HG02973 (cell line): ENCODE results near the gene MRTFB.

ENCODE experiments used
- ATAC-seq: cut with Tn5 transposase; IDR thresholded peaks from one replicate; pipeline ENCODE4 v1.9.1; 2021; ENCODE audit warnings: moderate library complexity; ENCODE audit not compliant: unreplicated experiment

The MRTFB gene

DNA sequence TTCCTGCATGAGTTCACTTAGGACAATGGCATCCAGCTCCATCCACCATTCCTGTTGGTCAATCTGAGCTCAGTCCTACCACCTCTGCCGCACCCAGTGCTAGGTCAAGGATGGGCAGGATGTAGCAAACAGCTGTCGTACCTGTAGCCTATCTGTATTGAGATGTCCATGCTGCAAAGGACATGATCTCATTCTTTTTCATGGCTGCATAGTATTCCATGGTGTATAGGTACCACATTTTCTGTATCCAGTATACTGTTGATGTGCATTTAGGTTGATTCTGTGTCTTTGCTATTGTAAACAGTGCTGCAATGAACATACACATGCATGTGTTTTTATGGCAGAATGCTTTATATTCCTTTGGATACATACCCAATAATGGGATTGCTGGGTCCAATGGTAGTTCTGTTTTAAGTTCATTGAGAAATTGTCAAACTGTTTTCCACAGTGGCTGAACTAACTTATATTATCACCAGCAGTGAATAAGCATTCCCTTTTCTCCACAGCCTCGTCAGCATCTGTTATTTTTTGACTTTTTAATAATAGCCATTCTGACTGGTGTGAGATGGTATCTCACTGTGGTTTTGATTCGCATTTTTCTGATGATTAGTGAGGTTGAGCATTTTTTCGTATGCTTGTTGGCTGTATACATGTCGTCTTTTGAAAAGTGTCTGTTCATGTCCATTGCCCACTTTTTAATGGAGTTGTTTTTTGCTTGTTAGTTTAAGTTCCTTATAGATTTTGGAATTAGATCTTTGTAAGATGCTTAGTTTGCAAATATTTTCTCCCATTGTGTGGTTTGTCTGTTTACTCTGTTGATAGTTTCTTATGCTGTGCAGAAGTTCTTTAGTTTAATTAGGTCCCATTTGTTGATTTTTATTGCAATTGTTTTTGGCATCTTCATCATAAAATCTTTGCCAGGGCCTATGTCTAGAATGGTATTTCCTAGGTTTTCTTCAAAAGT, 7.2 kb upstream of the MRTFB start:
- ATAC-seq, result no peak

DNA sequence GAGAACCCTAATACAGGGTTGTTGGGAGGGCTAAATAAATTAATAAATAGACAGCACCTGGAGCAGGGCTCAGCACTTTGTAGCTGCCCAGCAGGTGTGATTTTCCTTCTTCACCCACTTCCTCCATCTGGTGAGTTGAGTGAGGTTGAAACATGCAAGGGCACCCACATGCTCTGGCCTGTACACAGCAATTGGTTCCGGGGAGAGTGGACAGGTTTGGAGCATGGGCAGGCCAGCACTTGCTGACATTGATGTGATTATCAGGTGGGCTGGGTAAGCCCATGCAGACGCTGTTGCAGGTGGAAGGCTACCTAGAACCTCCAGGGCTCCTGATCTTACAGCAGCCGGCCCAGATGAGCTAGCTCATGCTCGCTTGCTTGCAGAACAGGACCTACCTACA, 1.3 kb upstream of the MRTFB start:
- no peak for ATAC-seq

DNA sequence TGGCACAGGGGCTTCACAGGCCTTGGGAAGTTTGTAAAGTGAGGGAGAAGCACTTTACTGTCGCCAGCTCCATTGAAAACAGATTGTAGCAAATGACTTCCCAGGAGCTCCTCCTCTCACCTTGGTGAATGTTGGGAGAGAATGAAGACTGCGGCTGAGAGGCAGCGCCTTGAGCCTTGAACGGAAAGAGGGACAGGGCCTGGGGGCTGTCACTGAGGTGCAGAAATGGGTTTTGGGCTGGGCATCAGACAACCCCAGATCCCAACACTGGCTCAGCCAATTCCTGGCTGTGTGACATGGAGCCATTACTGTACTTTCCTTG, 603 bp upstream of the MRTFB start:
- ATAC-seq, result no peak

DNA sequence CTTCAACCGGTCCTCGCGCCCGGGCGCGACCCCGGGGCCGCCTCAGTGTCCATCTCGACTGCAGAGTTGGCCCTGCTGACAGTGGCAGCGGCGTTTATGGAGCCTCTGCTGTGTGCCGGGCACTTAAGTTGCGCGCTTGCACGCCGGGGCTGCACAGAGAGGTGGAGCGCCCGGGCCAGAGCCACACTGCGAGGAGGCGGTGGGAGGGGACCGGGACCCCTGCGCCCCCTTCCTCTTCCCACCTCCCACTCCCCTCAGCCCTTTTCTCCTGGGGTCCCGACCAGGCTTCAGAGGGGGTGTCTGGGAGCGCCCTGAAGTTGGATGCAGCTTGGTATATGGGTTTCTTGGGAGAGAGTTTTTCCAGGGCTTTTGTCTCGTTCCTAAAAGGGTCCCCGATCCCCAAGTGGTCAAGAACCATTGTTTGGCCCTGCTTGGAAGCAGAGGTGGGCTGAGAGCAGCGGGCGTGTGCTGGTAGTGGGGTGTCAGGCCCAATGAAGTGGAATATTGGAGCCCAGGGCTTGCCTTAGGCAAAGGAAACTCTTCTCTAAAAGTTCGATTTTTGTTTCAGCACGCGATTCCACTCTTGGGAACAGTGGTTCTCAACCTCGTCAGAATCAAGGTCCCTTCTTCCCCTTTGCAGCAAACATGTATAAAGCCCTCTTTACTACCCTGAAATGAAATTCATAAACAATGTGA, 605 bp downstream of the MRTFB start:
- no peak for ATAC-seq

DNA sequence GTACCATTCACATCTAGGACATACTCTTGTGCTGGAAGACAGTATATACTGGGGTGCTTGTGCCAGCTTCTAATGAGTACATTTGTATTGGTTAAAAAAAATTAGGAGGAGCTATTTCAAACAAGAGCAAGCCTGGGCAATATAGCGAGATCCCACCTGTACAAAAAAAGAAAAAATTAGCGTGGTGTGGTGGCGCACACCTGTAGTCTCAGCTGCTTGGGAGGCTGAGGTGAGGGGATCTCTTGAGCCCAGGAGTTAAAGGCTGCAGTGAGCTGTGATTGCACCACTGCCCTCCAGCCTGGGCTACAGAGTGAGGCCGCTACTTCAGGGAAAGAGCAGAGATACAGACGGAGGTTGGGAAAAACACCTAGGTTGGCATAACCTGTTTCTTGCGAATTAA, 1.2 kb downstream of the MRTFB start:
- no peak for ATAC-seq

DNA sequence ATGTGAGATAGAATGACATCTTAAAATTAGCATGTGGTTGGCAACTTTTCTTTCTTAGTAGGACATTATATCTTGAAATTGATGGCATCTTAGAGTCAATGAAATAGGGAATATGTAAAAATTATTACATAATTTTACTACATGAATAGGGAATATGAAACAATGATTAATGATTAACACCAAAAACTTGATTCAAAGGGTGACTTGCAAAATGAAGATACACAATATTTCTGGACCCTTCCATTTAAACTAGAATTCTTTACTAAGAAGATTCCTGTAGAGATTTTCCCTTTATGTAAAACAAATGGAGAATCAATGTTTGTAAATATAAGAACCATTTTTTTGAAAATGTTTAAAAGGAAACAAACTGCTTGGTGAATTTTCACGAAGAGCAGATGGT, 3.4 kb downstream of the MRTFB start:
- ATAC-seq, result no peak

DNA sequence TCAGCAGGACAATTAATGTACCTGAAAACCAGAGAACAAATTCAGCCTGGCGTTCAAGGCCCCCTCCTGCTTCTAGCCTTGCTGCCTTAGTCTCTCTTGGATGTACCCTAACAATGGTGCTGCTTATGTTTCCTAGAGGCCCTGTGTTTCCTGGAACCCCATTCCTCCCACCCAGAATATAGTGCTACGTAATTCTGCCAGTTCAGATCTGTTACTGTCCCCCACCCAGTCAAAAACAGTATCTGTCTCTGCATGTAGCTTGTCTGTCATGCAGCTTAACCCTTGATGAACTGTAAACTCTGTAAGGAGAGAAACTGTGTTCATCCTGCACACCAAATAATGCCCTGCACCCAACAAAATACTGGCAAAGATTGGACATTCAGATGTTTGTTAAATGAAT, 6.8 kb downstream of the MRTFB start:
- ATAC-seq, result no peak

DNA sequence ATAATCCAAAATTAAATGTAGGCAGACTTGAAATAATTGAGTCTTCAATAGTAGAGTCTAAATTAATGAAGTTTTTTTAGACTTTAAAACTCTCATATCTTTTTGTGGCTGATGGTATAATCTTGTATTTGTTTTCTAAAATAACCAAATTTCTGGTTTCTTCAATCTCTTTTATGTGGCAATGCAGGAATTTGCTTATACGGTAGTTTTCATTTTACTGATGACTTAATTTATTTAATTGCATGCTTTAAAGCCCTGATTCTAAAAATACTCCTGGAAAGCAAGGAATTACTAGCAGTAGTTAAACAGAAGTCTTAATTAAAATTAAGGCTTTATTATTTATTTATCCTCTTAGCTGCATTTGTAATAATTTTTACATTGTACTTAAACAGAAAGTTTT, 15.4 kb downstream of the MRTFB start:
- no peak for ATAC-seq

DNA sequence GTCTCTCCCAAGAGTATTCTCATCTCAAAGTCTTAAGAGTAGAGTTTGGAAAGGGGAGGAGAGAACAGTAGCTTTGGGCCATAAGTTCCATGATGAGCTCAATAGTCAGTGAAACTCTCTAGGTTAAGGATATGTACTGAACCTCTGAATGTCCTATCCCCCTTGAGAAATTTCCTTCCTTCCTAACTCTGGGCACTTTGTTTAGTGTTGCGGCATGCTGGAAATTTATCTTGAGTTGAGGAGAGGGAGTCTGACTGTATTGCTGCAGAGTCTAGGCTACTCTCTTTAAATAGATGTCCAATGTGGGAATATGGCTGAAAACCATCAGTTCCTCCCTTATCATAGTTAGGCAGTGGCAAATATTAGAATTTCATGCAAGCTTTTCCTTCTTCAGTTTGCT, 16.1 kb downstream of the MRTFB start:
- ATAC-seq, result no peak

DNA sequence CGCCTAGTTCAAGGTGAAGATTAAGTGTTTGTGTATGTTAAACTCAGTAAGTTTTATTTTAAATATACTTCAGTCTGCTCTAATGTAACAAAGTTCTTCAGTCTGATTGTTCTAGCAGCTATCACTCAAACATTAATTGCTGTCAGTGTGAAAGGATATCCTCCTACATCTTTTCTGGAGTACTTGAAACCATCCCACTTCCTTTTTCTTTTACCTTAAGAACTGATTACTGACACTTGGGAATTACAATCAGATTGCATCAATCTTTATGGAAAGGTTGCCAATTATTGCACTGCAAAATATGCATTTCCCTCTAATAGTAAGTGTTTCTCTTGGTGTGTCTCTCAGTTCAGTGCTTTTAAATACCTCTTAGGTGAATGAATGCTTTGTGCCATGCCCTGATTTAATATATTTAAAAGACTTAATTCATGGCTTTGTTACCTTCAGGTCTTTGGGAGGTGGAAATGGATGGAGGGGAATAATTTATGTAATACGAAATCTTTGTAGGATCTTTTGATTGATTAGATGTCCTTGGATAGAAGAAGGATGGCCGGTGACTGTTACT, 16.6 kb downstream of the MRTFB start:
- ATAC-seq, result no peak

DNA sequence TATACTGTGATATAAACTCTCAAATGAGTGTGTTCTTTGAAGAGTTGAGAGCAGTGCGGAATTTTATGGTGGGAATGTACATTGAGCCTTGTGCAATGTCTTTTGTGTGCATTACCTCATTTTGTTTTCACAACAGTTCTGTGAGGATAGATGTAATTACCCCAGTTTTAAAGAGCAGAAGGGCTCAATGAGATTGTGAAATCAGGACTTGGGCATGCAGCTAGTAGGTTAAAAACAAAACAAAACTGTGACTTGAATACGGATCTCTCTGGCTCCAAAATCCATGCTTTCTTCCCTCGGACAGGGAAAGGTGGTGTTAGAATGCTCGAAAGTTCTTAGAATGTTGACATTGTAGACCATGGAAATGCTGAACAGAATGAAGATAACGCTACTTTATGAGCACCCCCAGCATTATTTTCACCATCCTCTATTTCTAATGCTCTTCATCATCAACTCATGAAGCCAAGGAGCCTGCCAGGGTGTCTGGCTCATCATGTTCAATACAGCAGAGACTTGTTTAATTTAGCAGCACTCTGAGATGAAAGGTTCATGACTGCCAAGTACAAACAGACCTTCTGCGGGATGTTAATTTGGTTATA, 17.1 kb downstream of the MRTFB start:
- no peak for ATAC-seq

DNA sequence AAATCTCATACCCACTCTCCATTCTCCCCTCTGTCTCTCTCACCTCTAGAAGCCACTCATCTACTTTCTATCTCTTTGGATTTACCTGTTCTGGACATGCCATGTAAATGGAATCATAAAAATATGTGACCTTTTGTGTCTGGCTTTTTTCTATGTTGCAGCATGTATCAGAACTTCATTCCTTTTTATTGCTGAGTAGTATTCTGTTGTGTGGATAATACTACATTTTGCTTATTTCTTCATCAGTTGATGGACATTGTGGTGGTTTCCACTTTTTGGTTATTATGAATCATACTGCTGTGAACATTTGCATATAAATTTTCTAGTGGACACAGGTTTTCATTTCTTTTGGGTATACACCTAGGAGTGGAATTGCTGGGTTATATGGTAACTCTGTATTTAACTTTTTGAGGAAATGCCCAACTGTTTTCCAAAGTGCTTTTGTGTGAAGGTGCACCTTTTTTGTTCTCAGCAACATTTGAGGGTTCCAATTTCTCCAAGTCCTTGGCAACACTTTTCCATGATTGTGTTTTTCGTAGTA, 18.2 kb downstream of the MRTFB start:
- ATAC-seq, result no peak

DNA sequence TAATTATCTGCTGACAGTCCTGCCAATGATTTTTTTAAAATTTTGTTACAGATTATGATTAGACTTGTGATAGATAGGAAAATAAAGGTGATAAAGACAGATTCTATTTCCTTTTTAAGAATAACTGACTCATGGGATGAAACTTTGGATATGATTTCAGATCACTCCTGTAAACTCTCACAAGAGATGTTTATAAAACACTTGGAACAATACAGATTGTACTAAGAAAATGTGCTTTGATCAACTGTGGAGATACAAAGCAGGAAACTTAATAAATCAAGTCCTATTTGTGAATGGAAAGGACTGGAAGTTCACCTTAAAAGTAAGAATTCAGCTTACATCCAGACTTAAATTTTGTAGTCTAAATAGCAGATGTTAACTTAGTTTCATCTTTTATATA, 21.4 kb downstream of the MRTFB start:
- no peak for ATAC-seq

DNA sequence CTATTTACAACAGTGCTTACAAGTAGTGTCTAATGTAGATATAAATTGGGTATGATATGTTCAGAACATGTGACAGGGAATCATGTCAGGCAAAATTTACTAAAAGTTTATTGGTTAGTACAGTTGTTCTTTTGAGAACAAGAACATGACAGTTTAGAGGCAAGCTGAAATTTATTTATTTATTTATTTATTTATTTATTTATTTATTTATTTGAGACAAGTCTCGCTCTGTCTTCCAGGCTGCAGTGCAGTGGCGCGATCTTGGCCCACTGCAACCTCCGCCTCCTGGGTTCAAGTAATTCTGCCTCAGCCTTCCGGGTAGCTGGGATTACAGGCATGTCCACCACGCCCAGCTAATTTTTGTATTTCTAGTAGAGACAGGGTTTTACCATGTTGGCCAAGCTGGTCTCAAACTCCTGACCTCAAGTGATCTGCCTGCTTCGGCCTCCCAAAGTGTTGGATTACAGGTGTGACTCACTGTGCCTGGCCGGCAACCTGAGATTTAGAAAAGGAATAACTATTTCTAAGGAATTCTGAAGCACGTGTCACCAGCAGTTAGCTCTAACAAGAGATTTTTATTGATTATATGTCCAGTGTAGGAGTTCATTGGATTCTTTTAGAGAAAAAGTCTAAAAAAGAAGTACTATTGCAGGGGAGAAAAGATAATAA, 24.9 kb downstream of the MRTFB start:
- no peak for ATAC-seq

DNA sequence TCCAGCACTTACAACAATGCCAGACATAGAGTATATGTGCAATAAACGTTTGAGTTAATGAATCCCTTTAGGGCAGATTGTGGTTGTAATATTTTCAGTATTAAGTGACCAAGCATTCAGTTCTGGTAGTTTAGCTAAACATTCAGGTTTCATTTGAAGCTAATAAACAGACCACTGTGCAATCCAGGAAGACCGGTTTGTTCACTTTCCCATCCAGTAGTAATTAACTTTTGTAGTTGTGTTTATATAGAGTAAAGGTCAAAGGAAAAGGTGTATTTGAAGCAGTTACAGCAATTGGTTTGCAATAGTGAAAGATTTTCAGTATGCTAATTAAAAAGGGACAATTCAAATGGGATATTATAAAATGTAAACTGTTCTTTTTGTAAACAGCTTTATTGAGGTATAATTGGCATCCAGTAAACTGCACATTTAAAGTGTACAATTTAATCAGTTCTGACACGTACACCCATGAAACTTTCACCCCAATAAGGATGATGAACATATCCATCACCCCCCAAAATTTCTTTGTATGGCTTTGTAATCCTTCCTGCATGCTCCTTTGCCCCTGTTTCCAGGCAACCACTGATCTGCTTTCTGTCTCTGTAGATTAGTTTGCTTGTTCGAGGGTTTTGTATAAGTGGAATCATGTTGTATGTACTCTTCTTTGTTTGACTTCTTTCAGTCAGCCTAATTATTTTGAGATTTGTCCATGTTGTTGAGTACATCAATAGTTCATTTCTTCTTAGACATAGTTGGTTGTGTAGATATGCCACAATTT, 26.3 kb downstream of the MRTFB start:
- no peak for ATAC-seq

DNA sequence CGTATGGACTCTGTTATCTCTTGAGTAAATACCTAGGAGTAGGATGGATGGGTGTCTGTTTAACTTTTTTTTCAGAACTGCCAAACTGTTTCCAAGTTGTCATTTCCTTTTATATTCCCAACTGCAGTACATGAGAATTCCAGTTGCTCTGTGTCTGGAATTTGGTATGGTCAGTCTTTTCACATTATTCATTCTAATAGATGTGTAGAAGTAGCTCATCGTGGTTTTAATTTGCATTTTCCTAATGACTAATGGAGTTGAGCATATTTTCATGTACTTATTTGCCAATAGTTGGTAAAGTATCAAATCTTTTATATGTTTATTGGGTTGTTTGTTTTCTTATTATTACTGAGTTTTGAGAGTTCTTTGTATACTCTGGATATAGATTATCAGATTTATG, 27.0 kb downstream of the MRTFB start:
- no peak for ATAC-seq

DNA sequence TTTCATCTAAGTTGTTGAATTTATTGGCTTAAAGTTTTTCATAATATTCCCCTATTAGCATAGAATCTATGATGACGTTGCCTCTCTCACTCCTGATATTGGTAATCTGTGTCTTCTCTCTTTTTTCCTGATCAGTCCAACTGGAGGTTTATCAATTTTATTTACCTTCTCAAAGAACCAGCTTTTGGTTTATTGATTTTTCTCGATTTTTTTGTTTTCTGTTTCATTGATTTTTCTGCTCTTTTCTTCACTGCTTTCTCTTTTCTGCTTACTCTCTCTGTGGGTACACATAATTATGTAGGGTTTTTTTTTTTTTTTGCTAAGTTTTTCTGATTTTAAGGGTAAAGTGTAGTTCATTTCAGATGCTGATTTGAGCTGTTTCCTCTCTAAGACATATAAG, 29.7 kb downstream of the MRTFB start:
- ATAC-seq, result no peak

DNA sequence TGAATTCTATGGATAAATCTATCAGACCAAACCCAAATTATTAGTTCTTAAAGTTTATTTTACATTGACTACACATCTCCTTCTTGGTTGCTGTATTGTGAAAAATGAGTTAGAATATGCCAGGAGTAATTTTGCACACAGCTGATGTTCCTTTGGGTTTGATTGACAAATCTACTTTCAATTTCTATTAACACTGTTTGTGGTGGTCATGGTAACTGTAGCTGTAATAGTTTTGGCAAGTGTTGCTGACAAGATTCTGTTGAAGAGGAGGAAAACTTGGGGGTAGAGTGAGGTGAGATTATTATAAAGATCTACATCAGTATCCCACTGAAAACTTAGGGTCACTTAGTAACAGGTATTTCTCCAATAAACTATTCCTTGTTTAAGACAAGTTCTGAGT, 30.3 kb downstream of the MRTFB start:
- ATAC-seq, result peak; percentile 75

DNA sequence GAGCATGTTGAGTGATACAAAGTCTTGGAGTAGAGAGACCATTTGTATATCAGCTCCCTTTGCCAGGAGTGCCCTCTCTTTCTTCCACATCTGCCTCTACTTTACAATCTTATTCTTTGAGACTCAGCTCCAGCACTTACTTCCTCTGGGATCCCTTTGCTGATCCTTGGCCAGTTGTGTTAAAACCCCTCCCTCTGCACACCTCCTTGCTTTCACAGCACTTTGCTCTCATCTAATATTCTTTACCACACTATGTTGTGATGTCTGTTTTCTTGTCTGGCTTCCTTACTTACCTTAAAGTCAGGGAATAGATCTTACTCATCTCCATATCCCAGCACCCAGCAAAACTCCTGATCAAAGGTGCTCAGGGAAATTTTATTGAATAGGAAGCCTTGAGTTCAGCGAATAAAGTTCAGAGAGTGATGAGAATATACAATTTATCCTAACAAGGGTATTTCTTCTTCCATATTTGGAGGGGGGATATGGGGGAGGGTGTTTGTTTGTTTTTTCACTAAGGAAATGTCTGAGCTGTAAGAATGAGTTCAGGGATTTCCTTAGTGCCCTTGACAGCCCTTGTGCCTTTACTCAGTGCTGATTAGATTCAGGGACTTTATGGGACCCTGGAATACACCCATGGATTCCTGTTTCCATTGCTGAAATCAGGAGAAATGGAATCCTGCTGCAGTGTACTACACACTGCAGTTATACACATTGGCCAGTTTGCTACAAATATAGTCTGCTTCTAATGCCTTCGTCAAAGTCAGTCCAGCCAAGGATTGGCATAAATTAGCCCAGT, 32.0 kb downstream of the MRTFB start:
- no peak for ATAC-seq
